ENCODE measurements around the gene ATP5MG.

DNA sequence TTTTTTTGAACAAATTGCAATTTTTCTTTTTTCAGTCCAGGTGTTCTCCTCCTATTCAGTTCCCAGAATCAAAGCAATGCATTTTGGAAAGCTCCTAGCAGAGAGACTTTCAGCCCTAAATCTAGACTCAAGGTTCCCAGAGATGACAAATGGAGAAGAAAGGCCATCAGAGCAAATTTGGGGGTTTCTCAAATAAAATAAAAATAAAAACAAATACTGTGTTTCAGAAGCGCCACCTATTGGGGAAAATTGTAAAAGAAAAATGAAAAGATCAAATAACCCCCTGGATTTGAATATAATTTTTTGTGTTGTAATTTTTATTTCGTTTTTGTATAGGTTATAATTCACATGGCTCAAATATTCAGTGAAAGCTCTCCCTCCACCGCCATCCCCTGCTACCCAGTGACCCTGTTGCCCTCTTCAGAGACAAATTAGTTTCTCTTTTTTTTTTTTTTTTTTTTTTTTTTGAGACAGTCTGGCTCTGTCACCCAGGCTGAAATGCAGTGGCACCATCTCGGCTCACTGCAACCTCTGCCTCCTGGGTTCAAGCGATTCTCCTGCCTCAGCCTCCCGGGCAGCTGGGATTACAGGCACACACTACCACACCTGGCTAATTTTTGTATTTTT, 48.2 kb upstream of the ATP5MG start:
- TF ChIP-seq CTCF (IDR thresholded peaks at IDR 0.05 in 2 of 3, conservative IDR thresholded peaks at IDR 0.05 in 1 of 3; ENCODE audit: control insufficient read depth in 2 of 3, extremely low read depth in 1 of 3, insufficient read depth in 1 of 3, low read depth in 3 of 3, low read length in 3 of 3) (peak; percentile 34 to 49 (median 47); a peak in 5 of 6 replicates), SRF (IDR thresholded peaks at IDR 0.05; ENCODE audit: low read depth in 2 of 2, low read length in 2 of 2) (no peak), POLR2AphosphoS2 (IDR thresholded peaks at IDR 0.05; ENCODE audit: low read depth, low read length) (no peak), TCF12 (IDR thresholded peaks at IDR 0.05; ENCODE audit: low read depth, low read length) (no peak)
- TF ChIP-seq, protein P1, sequence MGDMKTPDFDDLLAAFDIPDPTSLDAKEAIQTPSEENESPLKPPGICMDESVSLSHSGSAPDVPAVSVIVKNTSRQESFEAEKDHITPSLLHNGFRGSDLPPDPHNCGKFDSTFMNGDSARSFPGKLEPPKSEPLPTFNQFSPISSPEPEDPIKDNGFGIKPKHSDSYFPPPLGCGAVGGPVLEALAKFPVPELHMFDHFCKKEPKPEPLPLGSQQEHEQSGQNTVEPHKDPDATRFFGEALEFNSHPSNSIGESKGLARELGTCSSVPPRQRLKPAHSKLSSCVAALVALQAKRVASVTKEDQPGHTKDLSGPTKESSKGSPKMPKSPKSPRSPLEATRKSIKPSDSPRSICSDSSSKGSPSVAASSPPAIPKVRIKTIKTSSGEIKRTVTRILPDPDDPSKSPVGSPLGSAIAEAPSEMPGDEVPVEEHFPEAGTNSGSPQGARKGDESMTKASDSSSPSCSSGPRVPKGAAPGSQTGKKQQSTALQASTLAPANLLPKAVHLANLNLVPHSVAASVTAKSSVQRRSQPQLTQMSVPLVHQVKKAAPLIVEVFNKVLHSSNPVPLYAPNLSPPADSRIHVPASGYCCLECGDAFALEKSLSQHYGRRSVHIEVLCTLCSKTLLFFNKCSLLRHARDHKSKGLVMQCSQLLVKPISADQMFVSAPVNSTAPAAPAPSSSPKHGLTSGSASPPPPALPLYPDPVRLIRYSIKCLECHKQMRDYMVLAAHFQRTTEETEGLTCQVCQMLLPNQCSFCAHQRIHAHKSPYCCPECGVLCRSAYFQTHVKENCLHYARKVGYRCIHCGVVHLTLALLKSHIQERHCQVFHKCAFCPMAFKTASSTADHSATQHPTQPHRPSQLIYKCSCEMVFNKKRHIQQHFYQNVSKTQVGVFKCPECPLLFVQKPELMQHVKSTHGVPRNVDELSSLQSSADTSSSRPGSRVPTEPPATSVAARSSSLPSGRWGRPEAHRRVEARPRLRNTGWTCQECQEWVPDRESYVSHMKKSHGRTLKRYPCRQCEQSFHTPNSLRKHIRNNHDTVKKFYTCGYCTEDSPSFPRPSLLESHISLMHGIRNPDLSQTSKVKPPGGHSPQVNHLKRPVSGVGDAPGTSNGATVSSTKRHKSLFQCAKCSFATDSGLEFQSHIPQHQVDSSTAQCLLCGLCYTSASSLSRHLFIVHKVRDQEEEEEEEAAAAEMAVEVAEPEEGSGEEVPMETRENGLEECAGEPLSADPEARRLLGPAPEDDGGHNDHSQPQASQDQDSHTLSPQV (IDR thresholded peaks at IDR 0.05): no peak

Measured in GM12878 (cell line).